GM23338 (cell line): ENCODE measurements around the gene ARAP1. TPM values are rescaled to one million over a fixed set of nuclear protein-coding genes. Genes with fewer than 3 reads are reported as not detected.

Experiments used
- ATAC-seq: fragments of 200-7000 bp; cut with Tn5 transposase; 3 replicates; pipeline ENCODE4 v1.9.1; 2020
- DNase-seq: peaks from one replicate; pipeline ENCODE4 v3.0.0-alpha.2; 2015; ENCODE audit warnings: low spot score
- H2AFZ ChIP-seq: fragments of 200-600 bp; sonication (generic); 2 replicates; pipeline ENCODE4 v1.8.0; 2016; ENCODE audit warnings: antibody characterized with exemption, mild to moderate bottlenecking, moderate library complexity
- H3F3A ChIP-seq: fragments of 200-600 bp; sonication (generic); replicated peaks from 2 replicates; pipeline ENCODE4 v1.8.0; 2017; ENCODE audit warnings: antibody characterized with exemption, mixed run types, low read depth
- H3K27ac ChIP-seq: fragments of 200-600 bp; sonication (generic); 2 replicates; pipeline ENCODE4 v1.6.1; 2016; ENCODE audit warnings: low read depth
- H3K27me3 ChIP-seq: fragments of 200-600 bp; sonication (generic); 2 replicates; pipeline ENCODE4 v1.8.0; 2016; ENCODE audit warnings: mild to moderate bottlenecking, mixed run types, moderate library complexity; ENCODE audit not compliant: insufficient read depth
- H3K36me3 ChIP-seq: fragments of 200-600 bp; sonication (generic); 2 replicates; pipeline ENCODE4 v1.8.0; 2016; ENCODE audit warnings: mild to moderate bottlenecking; ENCODE audit not compliant: insufficient read depth
- H3K4me1 ChIP-seq: fragments of 200-600 bp; sonication (generic); 2 replicates; pipeline ENCODE4 v1.8.0; 2016; ENCODE audit warnings: mild to moderate bottlenecking, moderate library complexity; ENCODE audit not compliant: insufficient read depth
- H3K4me2 ChIP-seq: fragments of 200-600 bp; sonication (generic); 2 replicates; pipeline ENCODE4 v1.7.1; 2017; ENCODE audit warnings: mixed run types
- H3K4me3 ChIP-seq: fragments of 200-600 bp; sonication (generic); 2 replicates; pipeline ENCODE4 v1.6.1; 2016; ENCODE audit warnings: mixed run types
- H3K79me2 ChIP-seq: fragments of 200-600 bp; sonication (generic); replicated peaks from 2 replicates; pipeline ENCODE4 v1.8.0; 2017; ENCODE audit warnings: mild to moderate bottlenecking; ENCODE audit not compliant: insufficient read depth
- H3K9me2 ChIP-seq: fragments of 200-600 bp; sonication (generic); 2 replicates; pipeline ENCODE4 v1.8.0; 2017; ENCODE audit not compliant: insufficient read depth
- H4K20me1 ChIP-seq: fragments of 200-600 bp; sonication (generic); replicated peaks from 2 replicates; pipeline ENCODE4 v1.8.0; 2017; ENCODE audit warnings: mild to moderate bottlenecking; ENCODE audit not compliant: insufficient read depth
- H3K27ac Mint-ChIP-seq: 2 replicates; pipeline ENCODE4 v1.8.0; 2020; ENCODE audit warnings: inconsistent platforms, mild to moderate bottlenecking, moderate library complexity, mixed read lengths
- H3K27me3 Mint-ChIP-seq: 3 replicates; pipeline ENCODE4 v1.8.0; 2022; ENCODE audit warnings: low read depth, mild to moderate bottlenecking, moderate library complexity, mixed read lengths, inconsistent platforms; ENCODE audit not compliant: insufficient read depth, poor library complexity
- H3K36me3 Mint-ChIP-seq: 3 replicates; pipeline ENCODE4 v1.8.0; 2021; ENCODE audit warnings: low read depth, mild to moderate bottlenecking, inconsistent platforms, moderate library complexity, mixed read lengths
- H3K4me1 Mint-ChIP-seq: 3 replicates; pipeline ENCODE4 v1.8.0; 2020; ENCODE audit warnings: mild to moderate bottlenecking, inconsistent platforms, mixed read lengths
- H3K4me3 Mint-ChIP-seq: 3 replicates; pipeline ENCODE4 v1.8.0; 2021; ENCODE audit warnings: moderate library complexity, mild to moderate bottlenecking, inconsistent platforms, mixed read lengths
- H3K9me3 Mint-ChIP-seq: 3 replicates; pipeline ENCODE4 v1.8.0; 2020; ENCODE audit warnings: moderate library complexity, mild to moderate bottlenecking, inconsistent platforms, mixed read lengths
- CREB1 ChIP-seq: fragments of 250-450 bp; sonication (Bioruptor Pico); IDR thresholded peaks from 2 replicates; pipeline ENCODE4 v1.5.0; 2020; ENCODE audit warnings: low read depth, mild to moderate bottlenecking, moderate library complexity
- CTCF ChIP-seq, 2 experiments: fragments of 200-600 bp in 1 of 2; sonication (generic) in 1 of 2; conservative IDR thresholded peaks; 2 replicates each; pipeline versions ENCODE4 v1.5.1 to v1.6.1; 2016 to 2017; ENCODE audit warnings: antibody characterized with exemption in 2 of 2, low read depth in 2 of 2, mild to moderate bottlenecking in 2 of 2, moderate library complexity in 1 of 2
- ETS1 ChIP-seq: IDR thresholded peaks from 2 replicates; pipeline ENCODE4 v1.6.1; 2016; ENCODE audit warnings: antibody characterized with exemption
- EZH2 ChIP-seq: fragments of 200-600 bp; sonication (generic); IDR thresholded peaks from one replicate; pipeline ENCODE4 v1.8.0; 2017; ENCODE audit warnings: antibody characterized with exemption, mild to moderate bottlenecking, low read depth; ENCODE audit not compliant: unreplicated experiment
- EZH2phosphoT487 ChIP-seq: fragments of 200-600 bp; sonication (generic); IDR thresholded peaks from one replicate; pipeline ENCODE4 v1.8.1; 2018; ENCODE audit warnings: antibody characterized with exemption; ENCODE audit not compliant: unreplicated experiment
- JUNB ChIP-seq: IDR thresholded peaks from one replicate; pipeline ENCODE4 v1.6.1; 2016; ENCODE audit warnings: antibody characterized with exemption; ENCODE audit not compliant: unreplicated experiment
- NANOG ChIP-seq: IDR thresholded peaks from 2 replicates; pipeline ENCODE4 v1.6.1; 2016; ENCODE audit warnings: antibody characterized with exemption, borderline replicate concordance
- POLR2AphosphoS5 ChIP-seq: IDR thresholded peaks from 2 replicates; pipeline ENCODE4 v1.6.1; 2016; ENCODE audit warnings: antibody characterized with exemption, low read depth
- REST ChIP-seq: IDR thresholded peaks from one replicate; pipeline ENCODE4 v1.6.1; 2018; ENCODE audit warnings: antibody characterized with exemption; ENCODE audit not compliant: unreplicated experiment
- STAT1 ChIP-seq: IDR thresholded peaks from one replicate; pipeline ENCODE4 v1.6.1; 2016; ENCODE audit warnings: antibody characterized with exemption; ENCODE audit not compliant: unreplicated experiment
- ZNF114 ChIP-seq: fragments of 250-450 bp; sonication (Bioruptor Pico); IDR thresholded peaks from 2 replicates; pipeline ENCODE4 v1.5.0; 2020; ENCODE audit warnings: mild to moderate bottlenecking, moderate library complexity
- ZNF331 ChIP-seq: fragments of 250-450 bp; sonication (Bioruptor Pico); IDR thresholded peaks from 2 replicates; pipeline ENCODE4 v1.5.0; 2020; ENCODE audit warnings: low read depth, mild to moderate bottlenecking, moderate library complexity
- ZNF462 ChIP-seq: fragments of 250-450 bp; sonication (Bioruptor Pico); IDR thresholded peaks from 2 replicates; pipeline ENCODE4 v1.5.0; 2020; ENCODE audit warnings: mild to moderate bottlenecking, moderate library complexity
- polyA plus RNA-seq: library from polyadenylated mRNA; unstranded; fragments of >200 nt; fragmentation: Nextera tagmentation; extraction: Ambion mirVana; gene quantifications from 2 replicates; pipeline ENCODE4 v1.2.1, GENCODE V29; 2016
- total RNA-seq: library from RNA; depleted of rRNA; stranded (reverse); fragments of >200 nt; shearing (Covaris generic); gene quantifications from 2 replicates; pipeline ENCODE4 v1.2.3, GENCODE V29; 2014

The ARAP1 gene
- total and polyA plus RNA-seq, 2 experiments from 2014 or later = 24.5 to 116 TPM

GRCh38 chr11:72740562-72741428 lies 11.4 kb downstream of the ARAP1 start:
- peaks cover 40% of the 10 kb centered on the region for H3K4me1 ChIP-seq

More at GRCh38 chr11:72740562-72741428, 11.4 kb downstream of the ARAP1 start:
- Histone ChIP-seq H3K36me3 (no peaks in the 10 kb centered on the region), H2AFZ (no peak overlapping the region), H3K27ac (peak overlapping the region; percentile 92), H3K9me2 (no peaks in the 10 kb centered on the region), H3K79me2 (peaks cover 77% of the 10 kb centered on the region), H3K4me2 (peak overlapping the region; percentile 66), H3F3A (no peaks in the 10 kb centered on the region), H3K4me3 (peak overlapping the region; percentile 17; the same call in 1 of the 2 replicates), H3K27me3 (no peaks in the 10 kb centered on the region), H4K20me1 (peaks cover 12% of the 10 kb centered on the region)
- ATAC-seq (peak; percentile 23), DNase-seq (peak; percentile 45)
- peaks cover 8% of the 10 kb centered on the region for H3K27me3 Mint-ChIP-seq
- H3K27ac Mint-ChIP-seq = peak overlapping the region; percentile 96
- no peaks in the 10 kb centered on the region for H3K9me3 Mint-ChIP-seq
- H3K4me1 Mint-ChIP-seq = peaks cover 62% of the 10 kb centered on the region
- no peaks in the 10 kb centered on the region; the same call in 1 of the 3 replicates for H3K36me3 Mint-ChIP-seq
- peak overlapping the region; percentile 35; the same call in 2 of the 3 replicates for H3K4me3 Mint-ChIP-seq
- no peak for TF ChIP-seq CTCF (conservative IDR thresholded peaks at IDR 0.05; ENCODE audit: low read depth in 2 of 2)
- no peak for TF ChIP-seq REST
- no peak for TF ChIP-seq CREB1 (CRISPR knock-in tag)
- TF ChIP-seq NANOG = no peak
- TF ChIP-seq ZNF331 (CRISPR knock-in tag) = no peak
- TF ChIP-seq POLR2AphosphoS5 = no peak
- no peak for TF ChIP-seq ETS1
- TF ChIP-seq EZH2 = no peak
- TF ChIP-seq ZNF462 (CRISPR knock-in tag) = no peak
- TF ChIP-seq STAT1 = no peak
- TF ChIP-seq ZNF114 (CRISPR knock-in tag) = no peak
- TF ChIP-seq JUNB = no peak
- TF ChIP-seq EZH2phosphoT487 = no peak
